ENCODE data around the gene WWTR1.

- TF ChIP-seq CTCF (IDR thresholded peaks at IDR 0.05), result no peak
- no peak for TF ChIP-seq POLR2AphosphoS5 (IDR thresholded peaks at IDR 0.05)
- TF ChIP-seq EP300 (IDR thresholded peaks at IDR 0.05), result no peak
- TF ChIP-seq POLR2A (IDR thresholded peaks at IDR 0.05), result no peak
Measured at GRCh38 chr3:149536429-149536828, 121.4 kb downstream of the WWTR1 start.
